Liver (tissue), 3 donors: ENCODE results near the gene FBXO38.

Experiments
- RAD21 ChIP-seq, 2 donors: IDR thresholded peaks; 2 replicates each; pipeline ENCODE4 v1.6.1; 2016; ENCODE audit warnings: antibody characterized with exemption in 2 of 2, mild to moderate bottlenecking in 2 of 2
- TF ChIP-seq, protein P1 (sequence below): fragments of 150-350 bp; IDR thresholded peaks from 2 replicates; pipeline ENCODE4 v1.5.1; 2017; ENCODE audit warnings: improper control_type of control experiment, low read depth, low read length; ENCODE audit not compliant: missing input control
- donor health status: healthy.
- donor health status: healthy.

DNA sequence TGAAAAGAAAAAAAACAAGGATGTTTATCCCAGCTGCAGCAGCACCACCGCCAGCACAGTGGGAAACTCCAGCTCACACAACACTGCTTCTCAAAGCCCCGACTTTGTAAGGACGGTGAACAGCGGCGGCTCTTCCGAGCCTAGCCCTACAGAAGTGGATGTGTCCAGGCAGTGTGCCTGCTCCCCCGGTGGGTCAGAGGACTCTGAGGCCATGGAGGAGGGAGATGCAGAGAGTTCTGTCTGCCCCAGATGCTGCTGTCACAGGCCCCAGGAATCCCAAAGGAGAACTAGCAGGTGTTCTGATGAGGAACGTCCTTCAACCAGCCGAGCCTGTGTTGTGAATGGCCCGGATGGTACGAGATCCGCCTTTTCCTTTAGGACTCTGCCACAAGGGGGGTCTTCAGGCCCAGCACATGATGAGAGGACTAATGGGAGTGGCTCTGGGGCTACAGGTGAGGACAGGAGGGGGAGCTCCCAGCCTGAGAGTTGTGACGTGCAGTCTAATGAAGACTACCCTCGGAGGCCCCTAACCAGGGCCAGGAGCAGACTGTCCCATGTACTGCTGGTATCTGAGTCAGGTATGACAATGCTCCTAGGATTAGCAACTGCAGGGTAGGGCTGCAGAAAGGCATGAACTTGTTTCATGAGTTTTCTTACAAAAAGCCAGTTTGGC, 43.7 kb downstream of the FBXO38 start:
- TF ChIP-seq RAD21 (IDR thresholded peaks at IDR 0.05), result no peak
- TF ChIP-seq, protein P1, sequence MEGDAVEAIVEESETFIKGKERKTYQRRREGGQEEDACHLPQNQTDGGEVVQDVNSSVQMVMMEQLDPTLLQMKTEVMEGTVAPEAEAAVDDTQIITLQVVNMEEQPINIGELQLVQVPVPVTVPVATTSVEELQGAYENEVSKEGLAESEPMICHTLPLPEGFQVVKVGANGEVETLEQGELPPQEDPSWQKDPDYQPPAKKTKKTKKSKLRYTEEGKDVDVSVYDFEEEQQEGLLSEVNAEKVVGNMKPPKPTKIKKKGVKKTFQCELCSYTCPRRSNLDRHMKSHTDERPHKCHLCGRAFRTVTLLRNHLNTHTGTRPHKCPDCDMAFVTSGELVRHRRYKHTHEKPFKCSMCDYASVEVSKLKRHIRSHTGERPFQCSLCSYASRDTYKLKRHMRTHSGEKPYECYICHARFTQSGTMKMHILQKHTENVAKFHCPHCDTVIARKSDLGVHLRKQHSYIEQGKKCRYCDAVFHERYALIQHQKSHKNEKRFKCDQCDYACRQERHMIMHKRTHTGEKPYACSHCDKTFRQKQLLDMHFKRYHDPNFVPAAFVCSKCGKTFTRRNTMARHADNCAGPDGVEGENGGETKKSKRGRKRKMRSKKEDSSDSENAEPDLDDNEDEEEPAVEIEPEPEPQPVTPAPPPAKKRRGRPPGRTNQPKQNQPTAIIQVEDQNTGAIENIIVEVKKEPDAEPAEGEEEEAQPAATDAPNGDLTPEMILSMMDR, result no peak
